MM.1S (cell line): ENCODE measurements around the gene GABRG3.

Source experiments
- CTCF ChIP-seq: fragments of 300-600 bp; sonication (generic); IDR thresholded peaks from 2 replicates; pipeline ENCODE4 v1.5.1; 2016; ENCODE audit warnings: antibody characterized with exemption, low read length, mixed read lengths
- EZH2 ChIP-seq: fragments of 300-600 bp; sonication (generic); optimal IDR thresholded peaks from 2 replicates; pipeline ENCODE3; 2017; ENCODE audit warnings: low read depth, mild to moderate bottlenecking, antibody characterized with exemption, low read length, mixed read lengths

GRCh38 chr15:27172821-27173220, 201.8 kb downstream of the GABRG3 start:
- TF ChIP-seq CTCF (no peak), EZH2 (no peak)
